Kidney (tissue), 14 donors: ENCODE data around the gene COG7. TPM values are rescaled to one million over a fixed set of nuclear protein-coding genes. Genes with fewer than 3 reads are reported as not detected.
"Not testable (repeated sequence)": the region's sequence is repeated elsewhere in the genome, so short reads cannot be mapped to it uniquely, and the experiment has no call there.

Experiments used
- DNase-seq, 5 donors: peaks; one replicate each; pipeline ENCODE4 v3.0.0-alpha.2; 2013 to 2020
- FAIRE-seq: peaks from 2 replicates; lab custom pipeline; 2012; peaks lifted over from hg19 to GRCh38; lab: Jason Lieb, UNC
- H3K27ac ChIP-seq, 2 donors: one replicate each; pipeline ENCODE4 v1.7.0; 2013; ENCODE audit warnings: low read depth in 2 of 2, low read length in 2 of 2, inconsistent platforms in 1 of 2
- H3K27me3 ChIP-seq: one replicate; pipeline ENCODE4 v1.7.1; 2013; ENCODE audit warnings: low read length, inconsistent platforms; ENCODE audit not compliant: control insufficient read depth, insufficient read depth
- H3K36me3 ChIP-seq, 3 donors: one replicate each; pipeline versions ENCODE4 v1.7.0 to v1.7.1; 2013; ENCODE audit warnings: low read length in 3 of 3, control low read depth in 1 of 3, inconsistent platforms in 1 of 3; ENCODE audit not compliant: insufficient read depth in 3 of 3, control insufficient read depth in 2 of 3
- H3K4me1 ChIP-seq, 3 donors: one replicate each; pipeline versions ENCODE4 v1.7.0 to v1.7.1; 2013; ENCODE audit warnings: low read length in 3 of 3, inconsistent platforms in 1 of 3, low read depth in 1 of 3; ENCODE audit not compliant: control insufficient read depth in 2 of 3, insufficient read depth in 2 of 3
- H3K4me3 ChIP-seq, 3 donors: one replicate each; pipeline versions ENCODE4 v1.7.0 to v1.8.1; 2013; ENCODE audit warnings: low read length in 3 of 3, control low read depth in 1 of 3, inconsistent platforms in 1 of 3
- H3K9ac ChIP-seq, 3 donors: one replicate each; pipeline versions ENCODE4 v1.7.0 to v1.7.1; 2013; ENCODE audit warnings: low read length in 3 of 3, control low read depth in 1 of 3, inconsistent platforms in 1 of 3
- H3K9me3 ChIP-seq, 3 donors: one replicate each; pipeline versions ENCODE4 v1.7.0 to v1.7.1; 2013; ENCODE audit warnings: low read length in 3 of 3, control low read depth in 1 of 3, inconsistent platforms in 1 of 3; ENCODE audit not compliant: control insufficient read depth in 2 of 3, insufficient read depth in 1 of 3
- CTCF ChIP-seq: IDR thresholded peaks from 3 replicates; pipeline ENCODE4 v1.5.1; 2012; ENCODE audit warnings: mild to moderate bottlenecking, moderate library complexity, borderline replicate concordance; ENCODE audit not compliant: insufficient read depth; ENCODE audit errors: extremely low read depth
- intact Hi-C: fragments of 100-400 bp; cut with DNase I; formaldehyde crosslinking; loops from one replicate; pipeline ENCODE4 v1.11.1; 2022
- polyA plus RNA-seq: library from polyadenylated mRNA; stranded (reverse); fragments of 350-450 nt; fragmentation: Illumina TruSeq; extraction: RNeasy Lipid Tissue Mini Kit (QIAGEN cat#74804); gene quantifications from one replicate; pipeline ENCODE4 v1.2.3, GENCODE V29; 2014; ENCODE audit warnings: low read depth, low replicate concordance; ENCODE audit not compliant: insufficient read depth
- total RNA-seq: library from RNA; stranded (reverse); fragmentation: NEBNext Ultra II Directional; extraction: Animal tissue kit (Norgen Biotek cat#: 25700); gene quantifications from one replicate; pipeline ENCODE4 v1.2.1, GENCODE V29; 2021
- donor health status: control.
- donor health status: control.
- donor health status: control.
- donor health status: control.
- donor health status: control.
- donor health status: DM: yes; HTN: yes; CAD: no.
- donor health status: Normal renal cell carcinoma (clear cell type).

The COG7 gene
- total and polyA plus RNA-seq, 2 donors from 2014 or later: 25.2 to 27.0 TPM

DNA sequence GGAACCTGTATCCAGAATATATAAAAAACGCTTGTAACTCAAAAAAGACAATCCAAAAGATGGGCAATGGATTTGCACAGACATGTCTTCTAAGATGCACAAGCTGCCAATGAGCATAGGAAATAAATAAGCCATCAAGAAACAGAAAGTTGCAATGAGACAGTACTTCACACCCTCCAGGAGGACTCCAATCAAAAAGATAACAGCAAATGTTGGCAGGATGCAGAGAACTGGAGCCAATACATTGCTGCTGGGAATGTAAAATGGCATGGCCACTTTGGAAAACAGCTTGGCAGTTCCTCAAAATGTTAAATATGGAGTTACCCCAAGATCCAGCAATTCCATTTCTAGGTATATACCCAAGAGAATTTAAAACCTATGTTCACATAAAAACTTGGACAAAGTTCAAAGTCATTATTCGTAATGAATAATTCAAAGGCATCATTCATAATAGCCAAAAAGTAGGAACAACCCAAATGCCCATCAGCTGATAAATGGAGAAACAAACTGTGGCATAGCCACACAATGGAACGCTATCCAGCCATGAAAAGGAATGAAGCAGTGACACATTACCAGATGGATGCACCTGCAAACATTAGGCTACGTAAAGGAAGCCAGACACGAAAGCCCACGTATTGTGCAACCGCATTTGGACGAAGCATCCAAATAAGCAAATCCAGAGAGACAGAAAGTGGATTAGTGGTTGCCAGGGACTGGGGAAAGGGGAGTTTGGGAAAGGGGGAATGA lies 31.7 kb upstream of the COG7 start:
- peaks cover 14 to 90% (median 70%) of the 10 kb centered on the region in 3 donors for H3K36me3 ChIP-seq
- FAIRE-seq (no peak), DNase-seq (no peak)
- no peaks in the 10 kb centered on the region for H3K27me3 ChIP-seq
- H3K4me3 ChIP-seq: no peak overlapping the region
- no peak overlapping the region for H3K27ac ChIP-seq
- H3K9ac ChIP-seq: no peak overlapping the region
- intact Hi-C loops: no loop called here
- no peak for TF ChIP-seq CTCF
- no peaks in the 10 kb centered on the region for H3K4me1 ChIP-seq
- no peaks in the 10 kb centered on the region for H3K9me3 ChIP-seq

DNA sequence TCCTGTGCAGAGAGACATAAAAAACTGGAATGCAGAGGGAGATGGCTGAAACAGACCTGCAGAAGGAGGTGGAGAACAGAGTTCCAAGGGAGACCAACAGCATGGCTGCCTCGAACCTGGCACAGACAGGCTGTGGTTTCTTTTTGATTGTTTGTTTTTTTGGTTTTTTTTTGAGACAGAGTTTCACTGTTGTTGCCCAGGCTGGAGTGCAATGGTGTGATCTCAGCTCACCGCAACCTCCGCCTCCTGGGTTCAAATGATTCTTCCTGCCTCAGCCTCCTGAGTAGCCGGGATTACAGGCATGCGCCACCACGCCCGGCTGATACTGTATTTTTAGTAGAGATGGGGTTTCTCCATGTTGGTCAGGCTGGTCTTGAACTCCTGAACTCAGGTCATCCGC lies 30.5 kb upstream of the COG7 start:
- H3K4me3 ChIP-seq, H3K27ac ChIP-seq, DNase-seq, intact Hi-C loops, H3K4me1 ChIP-seq, H3K27me3 ChIP-seq, H3K9ac ChIP-seq, H3K9me3 ChIP-seq, FAIRE-seq: not testable (repeated sequence)
- H3K36me3 ChIP-seq: peaks cover 17 to 90% (median 75%) of the 10 kb centered on the region in 3 donors

GRCh38 chr16:23482778-23483177 lies 29.8 kb upstream of the COG7 start:
- H3K36me3 ChIP-seq: peaks cover 14 to 86% (median 73%) of the 10 kb centered on the region in 3 donors
- H3K9ac ChIP-seq: no peak overlapping the region
- FAIRE-seq: no peak
- H3K4me1 ChIP-seq: no peaks in the 10 kb centered on the region
- no peaks in the 10 kb centered on the region for H3K9me3 ChIP-seq
- no peaks in the 10 kb centered on the region for H3K27me3 ChIP-seq
- intact Hi-C loops: no loop called here
- TF ChIP-seq CTCF: no peak
- DNase-seq: no peak
- no peak overlapping the region for H3K27ac ChIP-seq
- H3K4me3 ChIP-seq: no peak overlapping the region

- Histone ChIP-seq H3K9me3 (no peaks in the 10 kb centered on the region), H3K4me3 (no peak overlapping the region), H3K9ac (no peak overlapping the region), H3K27me3 (no peaks in the 10 kb centered on the region), H3K36me3 (peaks cover 13 to 80% (median 56%) of the 10 kb centered on the region in 3 donors), H3K4me1 (no peaks in the 10 kb centered on the region), H3K27ac (no peak overlapping the region)
- FAIRE-seq (no peak), DNase-seq (no peak)
- intact Hi-C loops: no loop called here
- TF ChIP-seq CTCF: no peak
Measured at GRCh38 chr16:23480257-23480656, 27.3 kb upstream of the COG7 start.
